ENCODE data around the gene SDK2. TPM values are rescaled to one million over a fixed set of nuclear protein-coding genes. Genes with fewer than 3 reads are reported as not detected.

Gene SDK2
- total RNA-seq, 6 experiments from 2014 or later = 0.11 to 0.46 (median 0.25) TPM

- WGBS (ENCODE audit: insufficient coverage, low coverage, low lambda C conversion rate, missing lambda C conversion rate) = 58% methylated on average over 6 of the region's 6 CpGs
- TF ChIP-seq POLR2A (IDR thresholded peaks at IDR 0.05) (no peak), CTCF (IDR thresholded peaks at IDR 0.05) (no peak)
- H3K27ac ChIP-seq = no peak overlapping the region
- H3K27me3 ChIP-seq = no peaks in the 10 kb centered on the region
- no peaks in the 10 kb centered on the region for H3K4me1 ChIP-seq
- no peaks in the 10 kb centered on the region for H3K36me3 ChIP-seq
- DNase-seq (no peak), ATAC-seq (no peak)
- intact Hi-C loops (cut with DNase I) = no loop called here
- H3K4me3 ChIP-seq = no peak overlapping the region
- no peaks in the 10 kb centered on the region for H3K9me3 ChIP-seq
These were observed 148.6 kb downstream of the SDK2 start for GRCh38 chr17:73495641-73496040.

DNA sequence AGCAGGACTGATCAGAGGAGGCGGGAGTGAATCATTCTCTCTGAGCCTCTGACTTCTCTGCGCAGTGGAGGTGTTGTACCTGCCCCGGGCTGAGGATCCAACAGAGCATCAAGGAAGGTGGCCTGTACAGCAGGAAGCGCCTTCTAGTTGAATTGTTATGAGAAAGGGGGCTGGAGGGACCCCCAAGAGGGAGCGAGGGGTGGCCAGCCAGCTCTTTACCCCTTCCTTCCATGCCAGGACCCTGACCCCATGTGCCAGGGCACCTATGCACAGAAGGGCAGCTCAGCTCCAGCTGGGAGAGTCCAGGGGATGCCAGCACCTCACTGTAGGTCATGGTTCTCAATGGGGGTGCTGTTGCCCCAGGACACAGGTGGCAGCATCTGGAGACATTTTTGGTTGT is 149.3 kb downstream of the SDK2 start:
- DNase-seq = no peak
- no peaks in the 10 kb centered on the region for H3K9me3 ChIP-seq
- intact Hi-C loops (cut with DNase I) = no loop called here
- H3K4me3 ChIP-seq = no peak overlapping the region
- H3K4me1 ChIP-seq = no peaks in the 10 kb centered on the region
- ATAC-seq = no peak
- H3K36me3 ChIP-seq = no peaks in the 10 kb centered on the region
- WGBS (ENCODE audit: insufficient coverage, low coverage, low lambda C conversion rate, missing lambda C conversion rate) = 50% methylated on average over 1 of the region's 5 CpGs
- no peak overlapping the region for H3K27ac ChIP-seq
- TF ChIP-seq CTCF (IDR thresholded peaks at IDR 0.05) = no peak
- no peak for TF ChIP-seq POLR2A (IDR thresholded peaks at IDR 0.05)
- H3K27me3 ChIP-seq = no peaks in the 10 kb centered on the region

- ATAC-seq (no peak), DNase-seq (no peak)
- no peaks in the 10 kb centered on the region for H3K27me3 ChIP-seq
- 47% methylated on average over 16 of the region's 24 CpGs for WGBS (ENCODE audit: insufficient coverage, low coverage, low lambda C conversion rate, missing lambda C conversion rate)
- no peak for TF ChIP-seq POLR2A (IDR thresholded peaks at IDR 0.05)
- no peak for TF ChIP-seq CTCF (IDR thresholded peaks at IDR 0.05)
- intact Hi-C loops (cut with DNase I) = no loop called here
- no peak overlapping the region for H3K4me3 ChIP-seq
- no peaks in the 10 kb centered on the region for H3K4me1 ChIP-seq
- H3K27ac ChIP-seq = no peak overlapping the region
- H3K9me3 ChIP-seq = no peaks in the 10 kb centered on the region
- H3K36me3 ChIP-seq = no peaks in the 10 kb centered on the region
These were observed 150.0 kb downstream of the SDK2 start for GRCh38 chr17:73493956-73494926.

- no peak overlapping the region for H3K27ac ChIP-seq
These were observed 151.1 kb downstream of the SDK2 start for GRCh38 chr17:73492821-73493814.

More at GRCh38 chr17:73492821-73493814, 151.1 kb downstream of the SDK2 start:
- Histone ChIP-seq H3K27me3 (no peaks in the 10 kb centered on the region), H3K36me3 (no peaks in the 10 kb centered on the region), H3K4me3 (no peak overlapping the region), H3K9me3 (no peaks in the 10 kb centered on the region), H3K4me1 (no peaks in the 10 kb centered on the region)
- intact Hi-C loops (cut with DNase I) = no loop called here
- ATAC-seq = no peak
- DNase-seq = no peak
- no peak for TF ChIP-seq CTCF (IDR thresholded peaks at IDR 0.05)
- TF ChIP-seq POLR2A (IDR thresholded peaks at IDR 0.05) = no peak
- WGBS (ENCODE audit: insufficient coverage, low coverage, low lambda C conversion rate, missing lambda C conversion rate) = 44% methylated on average over 16 of the region's 22 CpGs

Data from right lobe of liver (tissue), 6 donors.